HG03175 (cell line): Measurements from ENCODE around the gene KCTD4.

Experiments
- ATAC-seq: cut with Tn5 transposase; IDR thresholded peaks from one replicate; pipeline ENCODE4 v1.9.1; 2021; ENCODE audit warnings: mild to moderate bottlenecking, moderate library complexity; ENCODE audit not compliant: unreplicated experiment

The KCTD4 gene

DNA sequence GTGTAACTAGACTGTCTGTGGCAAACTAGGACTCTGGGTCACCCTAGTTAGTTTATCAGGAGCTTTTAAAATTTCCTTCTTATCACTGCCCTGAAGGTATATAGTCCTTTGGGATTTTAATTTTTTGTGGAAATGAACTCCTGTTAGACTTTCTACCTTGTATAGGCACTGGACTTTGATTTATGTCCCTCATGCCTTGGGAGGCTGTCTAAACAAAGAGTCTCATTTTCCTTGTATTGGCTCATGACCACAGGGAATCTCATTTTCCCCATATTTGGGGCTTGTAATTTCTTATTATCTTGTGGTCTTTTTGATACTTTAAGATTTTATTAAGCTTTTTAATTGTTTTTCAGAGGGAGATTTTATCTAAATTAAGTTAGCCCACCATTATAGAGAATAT is 21.4 kb downstream of the KCTD4 start:
- no peak for ATAC-seq

DNA sequence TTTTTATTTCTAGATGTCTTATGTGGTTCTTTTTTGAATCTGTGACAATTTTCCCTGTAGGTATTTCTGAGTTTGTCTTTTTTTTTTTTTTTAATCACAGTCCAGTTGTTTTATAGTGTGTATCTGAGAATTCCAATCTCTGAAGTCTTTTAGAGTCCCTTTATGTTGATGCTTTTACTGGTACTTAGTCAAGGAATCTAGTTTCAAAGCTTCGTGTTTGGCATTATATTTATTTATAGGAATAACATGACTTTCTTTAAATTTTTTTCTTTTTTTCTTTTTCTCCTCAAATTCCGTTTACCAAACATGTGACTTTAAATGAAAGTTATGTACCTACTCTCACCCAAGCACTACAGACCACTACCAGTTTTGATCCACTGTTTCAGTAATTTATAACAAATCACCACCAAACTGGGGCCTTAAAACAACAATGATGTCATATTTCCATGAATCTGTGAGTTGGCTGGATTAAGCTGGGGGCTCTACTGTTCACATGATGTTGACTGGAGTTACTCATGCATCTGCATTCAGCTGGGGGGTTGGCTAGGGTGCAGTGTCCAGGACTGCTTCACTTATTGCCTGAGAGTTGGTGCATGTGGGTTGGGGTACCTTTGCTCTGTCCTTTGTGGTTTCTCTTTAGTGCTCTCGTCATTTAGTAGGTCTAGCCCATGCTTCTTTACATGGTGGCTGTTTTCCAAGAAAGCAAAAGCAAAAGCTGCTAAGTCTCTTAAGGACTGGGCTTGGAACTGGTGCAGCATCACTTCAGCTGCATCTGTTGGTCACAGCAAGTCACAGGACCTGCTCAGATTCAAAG is 22.3 kb downstream of the KCTD4 start:
- ATAC-seq: no peak

DNA sequence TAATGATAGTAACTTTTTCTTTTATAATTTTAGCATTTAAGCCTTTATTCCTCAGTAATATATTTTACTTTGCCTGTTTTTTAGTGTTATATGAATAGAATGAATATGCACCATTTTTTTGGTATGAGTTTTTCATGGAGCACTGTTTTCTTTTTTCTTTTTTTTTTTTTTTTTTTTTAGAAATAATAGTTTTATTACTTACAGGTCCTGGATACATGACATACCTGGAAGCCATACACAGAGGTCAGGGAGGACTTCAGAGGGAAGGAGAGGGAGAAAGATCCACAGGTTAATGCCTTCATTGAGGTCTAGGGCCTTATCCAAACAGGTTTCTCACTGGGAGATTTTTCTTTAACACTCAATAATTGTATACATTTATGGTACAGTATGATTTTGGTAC is 26.4 kb downstream of the KCTD4 start:
- no peak for ATAC-seq

DNA sequence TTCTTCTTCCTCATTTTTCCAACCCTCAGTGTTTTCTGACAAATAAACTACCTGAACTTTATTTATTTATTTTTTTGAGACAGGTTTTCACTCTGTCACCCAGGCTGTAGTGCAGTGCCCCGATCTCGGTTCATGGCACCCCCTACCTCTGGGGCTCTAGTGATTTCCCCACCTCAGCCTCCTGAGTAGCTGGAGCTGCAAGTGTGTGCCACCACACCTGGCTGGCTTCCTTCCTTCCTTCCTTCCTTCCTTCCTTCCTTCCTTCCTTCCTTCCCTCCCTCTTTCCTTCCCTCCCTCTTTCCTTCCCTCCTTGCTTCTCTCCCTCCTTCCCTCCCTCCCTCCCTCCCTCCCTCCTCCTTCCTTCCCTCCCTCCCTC is 32.3 kb downstream of the KCTD4 start:
- ATAC-seq: no peak

DNA sequence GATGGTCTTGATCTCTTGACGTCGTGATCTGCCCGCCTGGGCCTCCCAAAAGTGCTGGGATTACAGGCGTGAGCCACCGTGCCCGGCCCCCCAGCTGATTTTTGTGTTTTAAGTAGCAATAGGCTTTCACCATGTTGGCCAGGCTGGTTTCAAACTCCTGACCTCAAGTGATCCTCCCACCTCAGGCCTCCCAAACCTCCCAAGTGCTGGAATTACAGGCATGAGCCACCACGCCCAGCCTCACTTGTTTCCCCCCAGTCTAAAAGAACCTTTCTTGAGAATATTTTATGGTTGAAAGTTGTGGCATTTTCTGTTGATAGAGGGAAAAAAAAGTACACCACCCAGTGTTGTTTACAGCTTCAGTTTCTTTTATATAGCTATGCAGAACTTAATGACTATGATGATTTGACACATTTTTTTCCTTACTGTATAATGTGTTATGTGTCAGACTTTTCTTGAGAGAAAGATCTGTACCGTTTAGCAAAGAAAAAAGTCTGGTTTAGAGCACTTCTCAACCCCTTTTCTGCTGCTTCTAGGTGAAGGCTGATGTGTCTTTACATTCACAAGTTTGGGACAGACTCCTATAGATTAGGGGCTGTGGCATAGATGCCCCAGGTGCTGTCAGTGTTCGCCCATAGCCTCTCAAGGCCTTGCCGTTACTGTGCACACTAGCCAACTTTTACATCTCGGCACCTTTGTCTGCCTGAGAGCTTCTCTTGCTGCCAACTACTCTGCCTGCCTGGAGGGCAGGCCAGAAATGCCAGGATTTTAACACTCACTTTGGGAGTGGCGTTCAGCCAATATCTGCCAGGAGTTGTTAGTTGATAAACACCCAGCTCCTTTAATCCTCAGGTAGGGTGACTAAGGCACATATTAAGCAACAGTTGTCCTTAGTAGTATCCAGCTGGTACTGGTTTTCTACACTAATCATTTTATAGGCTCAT is 33.0 kb downstream of the KCTD4 start:
- ATAC-seq: no peak

DNA sequence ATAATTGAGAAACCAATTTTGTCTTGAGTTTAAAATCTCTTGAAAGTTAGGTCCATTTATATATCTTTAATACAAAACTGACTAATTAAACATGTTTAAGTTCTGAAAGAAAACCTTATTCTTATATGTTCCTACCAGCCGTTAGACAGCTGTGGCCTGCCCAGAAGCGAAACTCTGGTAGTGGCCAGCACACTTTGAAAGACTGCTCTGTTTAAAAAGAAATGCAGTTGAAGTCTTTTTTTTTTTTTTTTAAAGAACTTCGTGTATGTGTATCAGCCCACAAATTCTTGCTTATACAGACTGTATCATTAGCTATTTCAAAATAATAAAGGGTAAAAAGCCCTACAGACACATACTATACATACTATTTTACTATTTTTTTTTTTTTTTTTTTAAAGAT is 34.0 kb downstream of the KCTD4 start:
- no peak for ATAC-seq

DNA sequence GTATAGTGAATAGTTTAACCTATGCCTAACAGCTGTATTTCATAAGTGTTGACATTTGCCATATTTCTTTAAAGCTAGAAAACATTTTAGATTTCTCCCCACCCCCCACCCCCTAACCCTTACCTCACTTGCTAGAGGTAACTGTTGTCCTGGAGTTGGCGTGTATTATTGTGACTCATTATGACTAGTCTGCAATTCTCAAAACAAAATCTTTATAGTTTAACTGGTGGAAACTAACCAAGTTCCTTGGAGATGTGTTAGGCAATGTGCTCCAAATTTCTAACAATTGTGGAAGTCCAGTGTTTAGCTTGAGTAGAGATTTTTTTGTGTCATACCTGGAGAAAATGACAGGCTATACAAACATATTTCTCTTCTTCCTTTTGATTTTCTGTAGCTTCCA is 38.0 kb downstream of the KCTD4 start:
- ATAC-seq: no peak

DNA sequence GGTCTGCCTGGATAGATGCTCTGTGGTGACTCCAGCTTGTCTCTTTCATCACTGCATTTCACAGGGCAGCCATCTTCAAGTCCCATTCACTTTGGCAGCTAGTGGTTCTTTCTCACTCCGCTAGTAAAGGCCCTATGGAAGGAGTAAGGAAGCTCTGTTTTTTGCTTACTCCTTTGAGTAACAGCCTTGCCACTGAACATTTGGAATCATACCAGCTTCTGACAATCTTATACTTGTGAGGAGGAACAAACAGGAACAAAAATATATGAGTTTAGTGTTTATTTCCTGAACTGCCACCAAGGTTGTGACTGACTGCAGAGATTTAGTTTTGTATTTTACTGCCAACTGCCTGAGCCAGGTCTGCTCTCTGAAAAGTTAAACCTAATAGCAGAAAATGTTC is 38.7 kb downstream of the KCTD4 start:
- no peak for ATAC-seq

DNA sequence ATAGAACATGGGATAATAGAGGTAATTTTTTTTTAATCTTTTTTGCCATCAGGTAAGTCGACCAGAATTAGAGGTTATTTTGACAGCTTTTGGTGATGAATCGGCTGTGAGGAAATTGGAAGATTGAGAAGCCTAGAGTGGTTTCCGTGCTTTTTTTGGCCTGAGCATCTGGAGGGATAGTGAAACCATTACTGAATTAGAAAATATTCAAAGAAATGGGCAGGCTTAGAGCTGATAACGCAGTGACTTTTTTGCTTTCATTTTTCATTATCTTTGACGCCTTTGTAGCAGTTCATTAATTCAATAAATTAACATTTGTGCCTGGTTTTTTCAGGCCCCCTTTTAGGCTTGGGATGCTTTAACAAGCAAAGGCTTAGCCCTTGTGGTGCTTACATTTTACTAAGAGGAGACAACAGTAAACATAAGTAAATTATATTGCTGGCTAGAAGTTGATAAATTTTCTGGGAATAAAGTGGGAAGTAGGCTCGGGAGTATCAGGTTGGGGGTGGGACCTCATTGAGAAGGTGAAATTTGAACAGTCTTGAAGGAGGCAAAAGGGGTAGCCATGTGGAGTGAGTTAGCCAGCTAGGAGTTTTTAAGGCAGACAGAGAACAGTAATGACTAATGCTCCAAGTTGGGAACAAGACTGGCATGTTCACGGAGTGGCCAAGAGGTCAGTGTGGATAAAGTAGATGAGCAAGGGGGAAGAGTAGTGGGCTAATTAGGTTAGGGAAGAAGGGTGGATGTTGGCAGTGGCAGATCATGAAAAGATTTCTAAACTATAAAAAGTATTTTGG is 44.1 kb downstream of the KCTD4 start:
- no peak for ATAC-seq

DNA sequence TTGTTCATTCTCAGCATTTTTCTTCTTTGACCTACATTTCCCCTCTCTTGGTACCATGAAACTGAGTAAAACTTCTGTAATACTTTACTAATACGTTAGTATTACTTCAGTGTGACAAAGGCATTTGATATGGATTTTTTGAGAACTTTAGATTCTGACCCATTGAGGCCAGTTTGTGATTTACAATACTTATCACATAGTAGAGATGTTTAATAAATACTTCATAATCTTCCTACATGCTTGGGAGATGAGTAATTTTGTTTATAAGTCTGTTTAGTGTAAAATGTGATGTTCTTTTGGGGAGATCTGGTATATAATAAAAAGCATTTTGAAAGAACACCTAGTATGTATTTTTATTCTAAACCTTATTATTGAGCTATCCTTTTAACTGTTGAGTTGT is 50.9 kb downstream of the KCTD4 start:
- no peak for ATAC-seq

DNA sequence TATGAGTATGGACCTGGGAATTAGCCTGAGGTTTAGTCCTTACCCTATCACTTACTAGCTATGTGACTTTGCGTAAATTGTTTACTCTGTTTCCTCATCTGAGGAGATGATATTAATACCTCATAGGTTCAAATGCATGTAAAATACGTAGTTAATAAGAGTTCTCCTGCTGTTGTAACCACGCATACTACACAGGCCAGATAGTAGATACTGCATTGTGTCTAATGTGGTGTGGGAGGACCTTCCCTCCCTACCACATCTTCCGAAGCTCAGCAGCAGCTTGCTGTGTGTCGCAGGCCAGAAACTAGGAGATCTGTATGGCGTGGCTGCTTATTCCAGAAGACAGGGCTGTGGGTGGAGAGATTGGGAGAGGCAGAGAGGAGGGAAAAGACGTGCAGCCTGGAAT is 57.5 kb downstream of the KCTD4 start:
- ATAC-seq: no peak
